IMR-90 (cell line): ENCODE results near the gene PPM1H. TPM values are rescaled to one million over a fixed set of nuclear protein-coding genes. Genes with fewer than 3 reads are reported as not detected.

ENCODE experiments used
- ATAC-seq: fragments of 200-7000 bp; cut with Tn5 transposase; 2 replicates; pipeline ENCODE4 v1.9.1; 2020; ENCODE audit warnings: low read depth, mild to moderate bottlenecking, moderate library complexity
- BruUV-seq: library from RNA; stranded (reverse); fragments of 400-500 nt; replicated peaks from 2 replicates; lab custom pipeline; 2021; lab: Mats Ljungman, UMichigan
- CTCF ChIA-PET: fragments of 300-600 bp; formaldehyde crosslinking; extraction: SDS; loops from one replicate; lab custom pipeline; 2021; ENCODE audit warnings: antibody characterized with exemption; lab: Yijun Ruan, JAX
- POLR2A ChIA-PET: fragments of 300-600 bp; sonication (Branson Sonifier 250); formaldehyde crosslinking; loops from one replicate; lab custom pipeline; 2022; ENCODE audit warnings: antibody characterized with exemption; ENCODE audit not compliant: unreplicated experiment; lab: Charles Lee
- DNase-seq: peaks from one replicate; pipeline ENCODE4 v3.0.0; 2013
- H2AFZ ChIP-seq: replicated peaks from 2 replicates; pipeline ENCODE3; 2013; ENCODE audit warnings: low read length, mild to moderate bottlenecking; ENCODE audit not compliant: poor library complexity
- H2AK5ac ChIP-seq: 2 replicates; pipeline ENCODE4 v1.6.1; 2013; ENCODE audit warnings: low read depth, low read length, inconsistent platforms
- H2AK9ac ChIP-seq: replicated peaks from 2 replicates; pipeline ENCODE3; 2013; ENCODE audit warnings: mild to moderate bottlenecking, low read depth, low read length, moderate library complexity; ENCODE audit not compliant: poor library complexity
- H2BK120ac ChIP-seq: 2 replicates; pipeline ENCODE4 v1.6.1; 2013; ENCODE audit warnings: low read depth, low read length, inconsistent platforms
- H2BK15ac ChIP-seq: 3 replicates; pipeline ENCODE4 v1.6.1; 2013; ENCODE audit warnings: low read depth, low read length, inconsistent platforms
- H2BK20ac ChIP-seq: 2 replicates; pipeline ENCODE4 v1.6.1; 2013; ENCODE audit warnings: low read depth, mild to moderate bottlenecking, inconsistent platforms, low read length, moderate library complexity
- H2BK5ac ChIP-seq: 2 replicates; pipeline ENCODE4 v1.6.1; 2013; ENCODE audit warnings: mild to moderate bottlenecking, low read depth, low read length, inconsistent platforms; ENCODE audit not compliant: poor library complexity, severe bottlenecking
- H3K14ac ChIP-seq: replicated peaks from 2 replicates; pipeline ENCODE4 v1.6.1; 2013; ENCODE audit warnings: low read depth, low read length, inconsistent platforms
- H3K18ac ChIP-seq: 2 replicates; pipeline ENCODE4 v1.6.1; 2013; ENCODE audit warnings: low read depth, low read length, control low read depth
- H3K23ac ChIP-seq: 2 replicates; pipeline ENCODE4 v1.6.1; 2013; ENCODE audit warnings: low read depth, low read length, inconsistent platforms
- H3K27ac ChIP-seq: 2 replicates; pipeline ENCODE4 v1.5.1; 2013; ENCODE audit warnings: mild to moderate bottlenecking, control low read depth, low read length; ENCODE audit not compliant: insufficient read depth
- H3K27me3 ChIP-seq: 2 replicates; pipeline ENCODE4 v1.6.1; 2013; ENCODE audit warnings: low read length; ENCODE audit not compliant: control insufficient read depth, insufficient read depth
- H3K36me3 ChIP-seq: 2 replicates; pipeline ENCODE4 v1.6.1; 2013; ENCODE audit warnings: low read length, mixed read lengths; ENCODE audit not compliant: control insufficient read depth, insufficient read depth
- H3K4ac ChIP-seq: 2 replicates; pipeline ENCODE4 v1.6.1; 2013; ENCODE audit warnings: low read depth, low read length, inconsistent platforms
- H3K4me1 ChIP-seq: 2 replicates; pipeline ENCODE4 v1.6.1; 2013; ENCODE audit warnings: low read length, mixed read lengths; ENCODE audit not compliant: control insufficient read depth, insufficient read depth
- H3K4me2 ChIP-seq: 2 replicates; pipeline ENCODE4 v1.6.1; 2013; ENCODE audit warnings: low read depth, mild to moderate bottlenecking, control low read depth, low read length, moderate library complexity
- H3K4me3 ChIP-seq: 2 replicates; pipeline ENCODE4 v1.5.1; 2013; ENCODE audit warnings: low read depth, mild to moderate bottlenecking, control low read depth, low read length, moderate library complexity; ENCODE audit not compliant: insufficient read depth
- H3K56ac ChIP-seq: 2 replicates; pipeline ENCODE4 v1.6.1; 2013; ENCODE audit warnings: low read length, inconsistent platforms; ENCODE audit not compliant: insufficient read depth; ENCODE audit errors: extremely low read depth
- H3K79me1 ChIP-seq, 2 experiments: 2 replicates each; pipeline ENCODE4 v1.6.1; 2013; ENCODE audit warnings: low read length in 2 of 2, inconsistent platforms in 1 of 2, low read depth in 1 of 2
- H3K9ac ChIP-seq: 2 replicates; pipeline ENCODE4 v1.6.1; 2013; ENCODE audit warnings: low read depth, low read length, control low read depth
- H3K9me1 ChIP-seq: 2 replicates; pipeline ENCODE4 v1.6.1; 2013; ENCODE audit warnings: low read length, inconsistent platforms; ENCODE audit not compliant: insufficient read depth
- H3K9me3 ChIP-seq: 2 replicates; pipeline ENCODE4 v1.6.1; 2013; ENCODE audit warnings: low read length; ENCODE audit not compliant: control insufficient read depth, insufficient read depth
- H4K20me1 ChIP-seq: 2 replicates; pipeline ENCODE4 v1.6.1; 2013; ENCODE audit warnings: low read length, inconsistent platforms; ENCODE audit not compliant: insufficient read depth
- H4K5ac ChIP-seq: 2 replicates; pipeline ENCODE4 v1.6.1; 2013; ENCODE audit warnings: mild to moderate bottlenecking, low read depth, low read length, control low read depth
- H4K8ac ChIP-seq, 2 experiments: 2 replicates each; pipeline ENCODE4 v1.6.1; 2013; ENCODE audit warnings: low read depth in 2 of 2, low read length in 2 of 2, control low read depth in 1 of 2, inconsistent platforms in 1 of 2
- H4K91ac ChIP-seq: 2 replicates; pipeline ENCODE4 v1.6.1; 2013; ENCODE audit warnings: low read depth, low read length, inconsistent platforms; ENCODE audit not compliant: insufficient read depth
- BHLHE40 ChIP-seq: fragments of 150-350 bp; IDR thresholded peaks from 2 replicates; pipeline ENCODE4 v1.6.1; 2016; ENCODE audit warnings: mild to moderate bottlenecking, low read depth, low read length
- CEBPB ChIP-seq: IDR thresholded peaks from 2 replicates; pipeline ENCODE4 v1.6.1; 2012; ENCODE audit warnings: low read depth, low read length, improper control_type of control experiment
- CHD1 ChIP-seq: IDR thresholded peaks from 2 replicates; pipeline ENCODE4 v1.6.1; 2012; ENCODE audit warnings: low read depth, low read length, improper control_type of control experiment
- FOS ChIP-seq: fragments of 150-350 bp; IDR thresholded peaks from 2 replicates; pipeline ENCODE4 v1.6.1; 2016; ENCODE audit warnings: low read depth, low read length
- MAFK ChIP-seq: IDR thresholded peaks from 2 replicates; pipeline ENCODE4 v1.6.1; 2012; ENCODE audit warnings: low read depth, low read length, improper control_type of control experiment
- MAZ ChIP-seq: IDR thresholded peaks from 2 replicates; pipeline ENCODE4 v1.6.1; 2012; ENCODE audit warnings: low read depth, mild to moderate bottlenecking, low read length, improper control_type of control experiment, moderate library complexity, borderline replicate concordance
- MXI1 ChIP-seq: IDR thresholded peaks from 2 replicates; pipeline ENCODE4 v1.6.1; 2012; ENCODE audit warnings: low read depth, mild to moderate bottlenecking, low read length, moderate library complexity, borderline replicate concordance
- NFE2L2 ChIP-seq: fragments of 150-350 bp; IDR thresholded peaks from 2 replicates; pipeline ENCODE4 v1.6.1; 2016; ENCODE audit warnings: low read depth, mild to moderate bottlenecking, low read length
- RCOR1 ChIP-seq: IDR thresholded peaks from 2 replicates; pipeline ENCODE4 v1.6.1; 2012; ENCODE audit warnings: mild to moderate bottlenecking, low read length, improper control_type of control experiment; ENCODE audit not compliant: insufficient replicate concordance
- WGBS, 2 experiments: methylation state at CpG; one replicate each; pipeline versions ENCODE4 v1.1.5 to v1.1.7; 2013; ENCODE audit warnings: missing lambda C conversion rate in 2 of 2; ENCODE audit not compliant: insufficient read length in 1 of 2; ENCODE audit errors: extremely low coverage in 2 of 2; 5-methylcytosine and 5-hydroxymethylcytosine counted together
- dilution Hi-C: fragments of 300-500 bp; cut with HindIII; formaldehyde crosslinking; loops from one replicate; pipeline ENCODE4 v1.14.3; 2018; ENCODE audit warnings: low sequenced_read_pairs; ENCODE audit not compliant: unreplicated experiment
- in situ Hi-C: fragments of 300-500 bp; cut with MboI; formaldehyde crosslinking; loops from 3 replicates; pipeline ENCODE4 v1.14.3; 2019; ENCODE audit warnings: low sequenced_read_pairs, inconsistent platforms, mixed read lengths
- intact Hi-C: fragments of 100-400 bp; cut with micrococcal nuclease; formaldehyde crosslinking; loops from 2 replicates; pipeline ENCODE4 v1.10.0; 2022
- polyA plus RNA-seq, 3 experiments: library from polyadenylated mRNA; depleted of rRNA; stranded (reverse); fragments of >200 nt; gene quantifications; 2 replicates each; pipeline ENCODE4 v1.2.3, GENCODE V29; 2012; ENCODE audit warnings: low replicate concordance in 1 of 3
- total RNA-seq: library from RNA; depleted of rRNA; stranded (reverse); fragments of >200 nt; gene quantifications from 2 replicates; pipeline ENCODE4 v1.2.3, GENCODE V29; 2012

Gene PPM1H
- total and polyA plus RNA-seq, 2 of the 4 experiments (the other 2 are of a cell fraction), result 0.14 to 0.18 TPM

- in situ Hi-C loops (no loop called here), intact Hi-C loops (no loop called here), dilution Hi-C loops (no loop called here)
- no peak overlapping the region for H2BK5ac ChIP-seq
- ATAC-seq, result no peak
- H3K79me1 ChIP-seq, result no peaks in the 10 kb centered on the region
- peaks cover 4% of the 10 kb centered on the region for H3K27me3 ChIP-seq
- no peak overlapping the region for H3K4me3 ChIP-seq
- H3K27ac ChIP-seq, result no peak overlapping the region
- DNase-seq, result no peak
- H3K56ac ChIP-seq, result no peak overlapping the region
- H3K9me3 ChIP-seq, result no peaks in the 10 kb centered on the region
- no peaks in the 10 kb centered on the region for H3K36me3 ChIP-seq
- no peak overlapping the region for H3K4me2 ChIP-seq
- no peaks in the 10 kb centered on the region for H3K9me1 ChIP-seq
- no peak overlapping the region for H2BK15ac ChIP-seq
- no peak overlapping the region for H4K5ac ChIP-seq
- ChIA-PET POLR2A (no interaction called here), CTCF (no interaction called here)
- H3K4ac ChIP-seq, result no peak overlapping the region
- BruUV-seq, result no TSS peak
- no peak overlapping the region for H3K23ac ChIP-seq
- no peak overlapping the region for H2AFZ ChIP-seq
- H4K91ac ChIP-seq, result no peak overlapping the region
- H3K4me1 ChIP-seq, result no peaks in the 10 kb centered on the region
- no peak overlapping the region for H3K9ac ChIP-seq
- H4K8ac ChIP-seq, result no peak overlapping the region
- H4K20me1 ChIP-seq, result no peaks in the 10 kb centered on the region
- H2BK120ac ChIP-seq, result no peak overlapping the region
- no CpG with 5 or more reads among the region's 8 CpGs for WGBS, 2 experiments
- H2BK20ac ChIP-seq, result no peak overlapping the region
- no peak overlapping the region for H2AK9ac ChIP-seq
- no peak overlapping the region for H2AK5ac ChIP-seq
- H3K14ac ChIP-seq, result no peak overlapping the region
- TF ChIP-seq RCOR1, result no peak
- TF ChIP-seq CHD1, result no peak
- TF ChIP-seq MXI1, result no peak
- no peak for TF ChIP-seq FOS
- no peak for TF ChIP-seq MAFK
- no peak for TF ChIP-seq CEBPB
- no peak for TF ChIP-seq MAZ
- no peak for TF ChIP-seq NFE2L2
- no peak for TF ChIP-seq BHLHE40
- H3K18ac ChIP-seq, result no peak overlapping the region
Observed at GRCh38 chr12:62959745-62960144, 24.8 kb upstream of the PPM1H start.
